K562 (cell line): ENCODE measurements around the gene MAGI2. TPM values are rescaled to one million over a fixed set of nuclear protein-coding genes. Genes with fewer than 3 reads are reported as not detected.

Experiments
- CSDE1 ChIP-seq, 2 experiments: fragments of 450-650 bp; IDR thresholded peaks; 2 replicates each; pipeline ENCODE4 v1.6.1; 2016; ENCODE audit warnings: mild to moderate bottlenecking in 1 of 2
- CTCF ChIP-seq, 3 experiments: IDR thresholded peaks in 2 of 3; conservative IDR thresholded peaks in 1 of 3; 2 replicates each; pipeline ENCODE4 v1.5.1; 2011 to 2012; ENCODE audit warnings: low read length in 3 of 3, mild to moderate bottlenecking in 3 of 3, control low read depth in 2 of 3, improper control_type of control experiment in 1 of 3, inconsistent platforms in 1 of 3, low read depth in 1 of 3, mixed read lengths in 1 of 3, moderate library complexity in 1 of 3; ENCODE audit not compliant: insufficient read depth in 2 of 3
- DPF2 ChIP-seq: fragments of 450-650 bp; IDR thresholded peaks from 2 replicates; pipeline ENCODE4 v1.6.1; 2016
- E2F3 ChIP-seq: fragments of 250-450 bp; sonication (Bioruptor Pico); IDR thresholded peaks from 2 replicates; pipeline ENCODE4 v1.4.0; 2020; ENCODE audit warnings: mild to moderate bottlenecking
- ERF ChIP-seq: fragments of 450-650 bp; formaldehyde crosslinking; IDR thresholded peaks from 2 replicates; pipeline ENCODE4 v1.4.0; 2020; ENCODE audit warnings: mild to moderate bottlenecking, mixed read lengths
- ESRRA ChIP-seq: fragments of 450-650 bp; IDR thresholded peaks from 2 replicates; pipeline ENCODE4 v1.6.1; 2014; ENCODE audit warnings: low read depth, mild to moderate bottlenecking, moderate library complexity, borderline replicate concordance
- IFI16 ChIP-seq: fragments of 250-450 bp; sonication (Bioruptor Pico); IDR thresholded peaks from 2 replicates; pipeline ENCODE4 v2.1.2; 2022; ENCODE audit warnings: mild to moderate bottlenecking, inconsistent platforms
- MEF2D ChIP-seq: conservative IDR thresholded peaks from 2 replicates; pipeline ENCODE4 v1.6.1; 2016; ENCODE audit warnings: low read depth, missing genetic modification characterization, missing compliant biosample characterization
- NR2C2 ChIP-seq, 2 experiments: fragments of 200-800 bp in 1 of 2; sonication (Bioruptor generic) in 1 of 2; sonication (generic) in 1 of 2; formaldehyde crosslinking in 1 of 2; IDR thresholded peaks; 2 replicates each; pipeline versions ENCODE4 v1.6.1 to v1.8.0; 2016 to 2022; ENCODE audit warnings: mild to moderate bottlenecking in 1 of 2, missing compliant biosample characterization in 1 of 2, missing genetic modification characterization in 1 of 2, missing genetic modification reagents in 1 of 2
- PHF20 ChIP-seq: fragments of 450-650 bp; IDR thresholded peaks from 2 replicates; pipeline ENCODE4 v1.6.1; 2018; ENCODE audit not compliant: partially characterized antibody
- RB1 ChIP-seq: fragments of 450-650 bp; IDR thresholded peaks from 2 replicates; pipeline ENCODE4 v1.6.1; 2017; ENCODE audit warnings: low read depth, mild to moderate bottlenecking
- RFX5 ChIP-seq: IDR thresholded peaks from 2 replicates; pipeline ENCODE4 v1.6.1; 2011; ENCODE audit warnings: low read depth, mild to moderate bottlenecking, improper control_type of control experiment, low read length
- SMAD1 ChIP-seq: fragments of 150-350 bp; IDR thresholded peaks from 2 replicates; pipeline ENCODE4 v1.6.1; 2014; ENCODE audit warnings: low read length, low read depth; ENCODE audit not compliant: partially characterized antibody
- STAT5B ChIP-seq: fragments of 250-450 bp; sonication (Bioruptor Pico); IDR thresholded peaks from 2 replicates; pipeline ENCODE4 v1.8.0; 2021; ENCODE audit warnings: mild to moderate bottlenecking, inconsistent platforms
- ZBTB12 ChIP-seq: fragments of 250-450 bp; sonication (Bioruptor Pico); IDR thresholded peaks from 2 replicates; pipeline ENCODE4 v1.4.0; 2020
- ZFP1 ChIP-seq: fragments of 450-650 bp; formaldehyde crosslinking; IDR thresholded peaks from 2 replicates; pipeline ENCODE4 v1.4.0; 2020; ENCODE audit warnings: mild to moderate bottlenecking, mixed read lengths
- ZFX ChIP-seq: sonication (generic); formaldehyde crosslinking; IDR thresholded peaks from 2 replicates; pipeline ENCODE4 v1.8.0; 2022; ENCODE audit warnings: mild to moderate bottlenecking, missing genetic modification reagents, moderate library complexity
- ZNF224 ChIP-seq: sonication (generic); formaldehyde crosslinking; IDR thresholded peaks from 2 replicates; pipeline ENCODE4 v1.8.0; 2022; ENCODE audit warnings: mild to moderate bottlenecking, missing genetic modification reagents
- ZNF282 ChIP-seq: sonication (generic); formaldehyde crosslinking; IDR thresholded peaks from 2 replicates; pipeline ENCODE4 v1.8.1; 2023; ENCODE audit warnings: missing genetic modification reagents
- ZNF518B ChIP-seq: fragments of 250-450 bp; sonication (Bioruptor Pico); IDR thresholded peaks from 2 replicates; pipeline ENCODE4 v1.5.0; 2021; ENCODE audit warnings: mild to moderate bottlenecking, moderate library complexity
- ZNF644 ChIP-seq: fragments of 200-800 bp; sonication (Bioruptor generic); IDR thresholded peaks from 2 replicates; pipeline ENCODE4 v1.6.1; 2016; ENCODE audit warnings: low read depth, missing genetic modification characterization, missing compliant biosample characterization
- ZNF695 ChIP-seq: fragments of 450-650 bp; formaldehyde crosslinking; IDR thresholded peaks from 2 replicates; pipeline ENCODE4 v1.4.0; 2020; ENCODE audit warnings: mild to moderate bottlenecking, moderate library complexity
- polyA plus RNA-seq, 8 experiments: library from polyadenylated mRNA; depleted of rRNA in 4 of 8; stranded (reverse) in 5 of 8; unstranded in 3 of 8; fragments of >200 nt; fragmentation: Nextera tagmentation in 2 of 8; fragmentation: Illumina TruSeq in 1 of 8; extraction: Ambion mirVana in 2 of 8; extraction: Trizol in 1 of 8; gene quantifications; 2 replicates each; pipeline versions ENCODE4 v1.2.1 to v1.2.3, GENCODE V29; 2011 to 2014; ENCODE audit warnings: inconsistent platforms in 1 of 8, missing spikeins in 1 of 8
- total RNA-seq, 7 experiments: library from RNA; depleted of rRNA in 6 of 7; stranded (reverse); fragments of >200 nt in 6 of 7; fragmentation: Illumina TruSeq in 2 of 7; extraction: Trizol in 2 of 7; gene quantifications; 2 replicates each; pipeline versions ENCODE4 v1.2.1 to v1.2.3, GENCODE V29; 2011 to 2021; ENCODE audit warnings: low replicate concordance in 1 of 7

The MAGI2 gene
- total and polyA plus RNA-seq, 9 of the 15 experiments (the other 6 are each of a cell fraction or from before 2014, with no cell fraction given): 0.27 to 1.4 (median 0.70) TPM

- TF ChIP-seq ERF (CRISPR knock-in tag) (peak; percentile 27; the same call in 1 of the 2 replicates), PHF20 (peak; percentile 31), ZNF224 (CRISPR knock-in tag) (no peak), ZBTB12 (CRISPR knock-in tag) (no peak), RB1 (no peak), E2F3 (CRISPR knock-in tag) (0 out of 2 replicates have a peak, but pooled peaks have one; percentile 29), STAT5B (CRISPR knock-in tag) (no peak), ZFX (CRISPR knock-in tag) (peak; percentile 39; the same call in 1 of the 2 replicates), IFI16 (CRISPR knock-in tag) (no peak), ESRRA (no peak), SMAD1 (no peak), NR2C2 (CRISPR knock-in tag; IDR thresholded peaks at IDR 0.05) (no peak), NR2C2 (tag; IDR thresholded peaks at IDR 0.05) (peak; percentile 52), CTCF (IDR thresholded peaks at IDR 0.05 in 2 of 3, conservative IDR thresholded peaks at IDR 0.05 in 1 of 3; ENCODE audit: insufficient read depth in 2 of 3, low read depth in 1 of 3, low read length in 3 of 3) (peak; percentile 71 to 95 (median 78)), ZNF282 (CRISPR knock-in tag) (no peak), ZNF695 (CRISPR knock-in tag) (no peak), ZFP1 (no peak), CSDE1 (IDR thresholded peaks at IDR 0.05) (no peak), RFX5 (no peak), MEF2D (no peak), ZNF518B (CRISPR knock-in tag) (0 out of 2 replicates have a peak, but pooled peaks have one; percentile 49), ZNF644 (tag) (0 out of 2 replicates have a peak, but pooled peaks have one; percentile 19), DPF2 (peak; percentile 18; the same call in 1 of the 2 replicates)
These were observed 1433.2 kb downstream of the MAGI2 start (continued) for GRCh38 chr7:78020136-78020873.
